ENCODE results near the gene LMAN1L.
A peak's percentile ranks its signal among the peaks of the same experiment; 100 is the strongest.

Gene LMAN1L

GRCh38 chr15:74795966-74796625 lies 16.5 kb upstream of the LMAN1L start:
- Histone ChIP-seq H4K20me1 (ENCODE audit: control insufficient read depth, insufficient read depth, low read depth, low read length) (peaks cover 56% of the 10 kb centered on the region), H3K4me1 (ENCODE audit: control insufficient read depth, low read length) (peaks cover 89% of the 10 kb centered on the region), H3K27ac (ENCODE audit: low read depth, low read length) (no peak overlapping the region), H3K79me2 (ENCODE audit: control insufficient read depth, low read length) (peaks cover 84% of the 10 kb centered on the region), H3K4me2 (ENCODE audit: low read length) (no peak overlapping the region), H3F3A (ENCODE audit: control insufficient read depth, insufficient read depth) (peaks cover 27% of the 10 kb centered on the region), H3K4me3 (ENCODE audit: low read length) (no peak overlapping the region), H3K36me3 (ENCODE audit: control insufficient read depth, low read length) (peaks cover 87% of the 10 kb centered on the region), H3K27me3 (ENCODE audit: control insufficient read depth, low read length) (no peaks in the 10 kb centered on the region), H3K9me2 (replicated peaks; ENCODE audit: control insufficient read depth, low read length) (no peaks in the 10 kb centered on the region), H3K9me3 (ENCODE audit: control insufficient read depth, insufficient read depth, low read length) (no peaks in the 10 kb centered on the region)
- TF ChIP-seq EZH2phosphoT487 (IDR thresholded peaks at IDR 0.05; ENCODE audit: borderline replicate concordance, low read length) (no peak), CTCF (IDR thresholded peaks at IDR 0.05; ENCODE audit: low read depth, low read length, poor library complexity, severe bottlenecking) (no peak)

- TF ChIP-seq CTCF (IDR thresholded peaks at IDR 0.05; ENCODE audit: low read depth, low read length, poor library complexity, severe bottlenecking) (no peak), EZH2phosphoT487 (IDR thresholded peaks at IDR 0.05; ENCODE audit: borderline replicate concordance, low read length) (no peak)
- H3K9me3 ChIP-seq (ENCODE audit: control insufficient read depth, insufficient read depth, low read length): no peaks in the 10 kb centered on the region
- peaks cover 64% of the 10 kb centered on the region for H3K4me1 ChIP-seq (ENCODE audit: control insufficient read depth, low read length)
- H3F3A ChIP-seq (ENCODE audit: control insufficient read depth, insufficient read depth): peaks cover 24% of the 10 kb centered on the region
- peak overlapping the region; percentile 40 for H3K27ac ChIP-seq (ENCODE audit: low read depth, low read length)
- H3K36me3 ChIP-seq (ENCODE audit: control insufficient read depth, low read length): peaks cover 87% of the 10 kb centered on the region
- peaks cover 59% of the 10 kb centered on the region for H3K79me2 ChIP-seq (ENCODE audit: control insufficient read depth, low read length)
- no peaks in the 10 kb centered on the region for H3K27me3 ChIP-seq (ENCODE audit: control insufficient read depth, low read length)
- H3K9me2 ChIP-seq (replicated peaks; ENCODE audit: control insufficient read depth, low read length): no peaks in the 10 kb centered on the region
- H4K20me1 ChIP-seq (ENCODE audit: control insufficient read depth, insufficient read depth, low read depth, low read length): peaks cover 47% of the 10 kb centered on the region
- H3K4me3 ChIP-seq (ENCODE audit: low read length): no peak overlapping the region
- H3K4me2 ChIP-seq (ENCODE audit: low read length): peak overlapping the region; percentile 18; the same call in 1 of the 2 replicates
Measured at GRCh38 chr15:74798388-74799254, 14.0 kb upstream of the LMAN1L start.

- no peaks in the 10 kb centered on the region for H3K9me2 ChIP-seq (replicated peaks; ENCODE audit: control insufficient read depth, low read length)
- peaks cover 88% of the 10 kb centered on the region for H3K36me3 ChIP-seq (ENCODE audit: control insufficient read depth, low read length)
- H3K4me2 ChIP-seq (ENCODE audit: low read length): peak overlapping the region; percentile 30; the same call in 1 of the 2 replicates
- peak overlapping the region; percentile 40 for H3K27ac ChIP-seq (ENCODE audit: low read depth, low read length)
- peaks cover 58% of the 10 kb centered on the region for H3K4me1 ChIP-seq (ENCODE audit: control insufficient read depth, low read length)
- H3K9me3 ChIP-seq (ENCODE audit: control insufficient read depth, insufficient read depth, low read length): no peaks in the 10 kb centered on the region
- H3F3A ChIP-seq (ENCODE audit: control insufficient read depth, insufficient read depth): peaks cover 29% of the 10 kb centered on the region
- H3K4me3 ChIP-seq (ENCODE audit: low read length): no peak overlapping the region
- peaks cover 45% of the 10 kb centered on the region for H4K20me1 ChIP-seq (ENCODE audit: control insufficient read depth, insufficient read depth, low read depth, low read length)
- peaks cover 52% of the 10 kb centered on the region for H3K79me2 ChIP-seq (ENCODE audit: control insufficient read depth, low read length)
- H3K27me3 ChIP-seq (ENCODE audit: control insufficient read depth, low read length): no peaks in the 10 kb centered on the region
- TF ChIP-seq CTCF (IDR thresholded peaks at IDR 0.05; ENCODE audit: low read depth, low read length, poor library complexity, severe bottlenecking): peak; percentile 30
- no peak for TF ChIP-seq EZH2phosphoT487 (IDR thresholded peaks at IDR 0.05; ENCODE audit: borderline replicate concordance, low read length)
Measured at GRCh38 chr15:74799255-74799855, 13.3 kb upstream of the LMAN1L start.

Data from DOHH2 (cell line).